Measurements from ENCODE around the gene BGN. TPM values are rescaled to one million over a fixed set of nuclear protein-coding genes. Genes with fewer than 3 reads are reported as not detected.

Gene BGN
- total RNA-seq, 1 donor from 2014 or later, result 1.9 TPM

DNA sequence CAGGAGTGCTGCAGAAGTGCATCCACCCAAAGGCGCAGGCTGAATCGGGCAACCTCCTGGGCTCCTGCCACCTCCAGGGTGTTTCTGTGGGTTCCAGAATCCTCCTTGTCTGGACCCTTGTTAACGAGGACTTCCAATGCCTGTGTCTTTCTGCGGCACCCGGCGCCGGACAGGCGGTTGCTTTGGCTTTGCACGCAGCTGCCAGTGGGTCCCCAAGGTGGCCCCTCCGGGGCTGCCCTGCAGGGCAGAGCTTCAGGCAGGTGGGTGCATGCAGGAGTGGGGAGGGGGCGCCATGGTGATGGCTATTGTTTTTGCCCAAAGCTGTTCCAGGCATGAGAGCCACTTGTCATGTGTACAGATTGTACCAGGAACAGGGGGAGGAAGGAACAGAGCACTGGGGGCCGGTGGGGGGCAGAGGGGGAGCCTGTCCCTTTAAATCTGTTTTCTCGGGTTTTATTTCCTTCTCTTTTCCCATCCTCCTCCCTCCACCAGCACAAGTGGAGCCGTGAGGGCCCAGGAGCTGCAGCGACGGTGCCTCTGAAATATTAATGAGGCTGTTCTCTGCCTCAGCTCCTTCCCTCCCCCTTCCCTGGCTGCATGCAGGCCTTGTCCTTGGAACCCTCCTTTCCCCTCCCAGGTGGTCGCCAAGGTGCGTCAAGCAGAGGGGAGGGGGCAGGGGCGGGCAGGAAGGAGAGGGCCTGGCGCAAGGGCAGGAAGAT lies 35.8 kb downstream of the BGN start:
- no peak for DNase-seq

DNA sequence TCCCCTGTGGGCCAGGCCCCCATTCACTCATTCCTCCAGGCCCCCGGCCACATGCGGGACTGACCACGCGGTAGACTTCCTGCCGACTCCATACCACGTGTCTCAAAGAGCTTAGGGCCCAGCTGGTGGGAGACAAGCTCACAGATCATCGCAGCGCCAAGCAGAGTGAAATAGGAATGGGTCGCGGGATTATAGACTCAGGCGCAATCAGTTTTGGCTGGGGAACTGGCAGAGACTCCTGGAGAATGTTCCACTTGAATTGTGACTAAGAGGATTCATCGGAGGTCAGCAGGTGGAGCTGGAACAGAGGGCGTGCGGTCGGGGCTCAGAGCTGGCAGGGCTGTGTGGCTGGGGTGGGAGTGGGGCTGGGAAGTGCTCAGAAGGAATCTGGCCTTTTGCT lies 38.3 kb downstream of the BGN start:
- DNase-seq, result no peak

DNA sequence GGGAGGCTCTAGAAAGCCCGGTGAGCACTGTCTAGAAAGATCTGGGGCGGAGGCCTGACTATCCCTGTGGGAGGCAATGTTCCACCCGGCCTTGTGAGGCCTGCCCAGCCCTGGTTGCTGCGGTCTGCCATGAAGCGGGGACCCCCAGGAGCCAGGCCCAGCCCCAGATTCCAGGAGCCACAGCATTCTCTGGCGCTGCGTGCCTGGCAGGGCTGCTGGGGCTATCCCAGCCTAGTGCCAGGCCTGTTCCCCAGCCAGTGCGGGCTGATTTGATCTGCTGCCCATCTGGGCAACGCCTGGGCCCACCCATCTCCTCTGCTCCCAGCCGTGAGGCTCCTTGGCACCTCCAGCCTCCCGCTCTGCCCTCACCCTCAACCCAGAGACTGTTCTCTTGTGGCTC lies 42.3 kb downstream of the BGN start:
- no peak for DNase-seq

DNA sequence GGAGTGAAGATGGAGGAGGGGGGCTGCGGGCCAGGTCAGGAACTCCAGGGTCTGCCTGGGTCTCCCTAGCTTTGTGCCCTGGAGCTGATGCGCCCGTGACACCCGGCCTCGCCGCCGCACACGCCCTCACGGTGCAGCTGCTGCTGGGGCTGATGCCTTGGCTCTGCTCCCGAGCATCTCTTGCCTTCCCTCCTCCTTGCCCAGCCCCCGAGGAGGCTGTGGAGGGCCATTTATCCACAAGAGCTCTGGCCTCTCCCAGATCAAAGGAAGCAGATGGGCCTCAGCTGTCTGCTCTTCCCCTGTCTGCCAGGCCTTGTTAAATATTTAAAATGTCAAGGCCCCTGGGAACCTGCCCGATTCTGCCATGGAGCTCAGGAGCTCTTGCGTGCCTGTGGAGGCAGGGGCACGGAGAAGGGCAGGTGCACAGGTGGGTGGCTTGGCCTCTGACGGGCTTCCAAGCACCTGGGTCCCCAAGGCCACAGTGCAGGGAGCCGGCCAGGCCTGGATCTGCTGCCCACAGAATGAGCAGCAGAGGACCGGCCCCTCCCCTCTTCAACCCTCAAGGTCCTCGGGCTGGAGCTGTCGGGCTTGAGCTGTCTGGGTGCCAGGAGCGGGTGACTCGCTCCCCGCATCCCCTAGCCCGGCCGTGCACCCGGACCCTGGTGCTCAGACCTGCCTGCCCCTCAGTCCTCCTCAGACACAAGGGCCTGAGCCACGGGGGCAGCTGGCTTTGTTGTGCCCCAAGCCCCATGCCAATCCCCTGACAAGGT lies 42.9 kb downstream of the BGN start:
- DNase-seq, result no peak

DNA sequence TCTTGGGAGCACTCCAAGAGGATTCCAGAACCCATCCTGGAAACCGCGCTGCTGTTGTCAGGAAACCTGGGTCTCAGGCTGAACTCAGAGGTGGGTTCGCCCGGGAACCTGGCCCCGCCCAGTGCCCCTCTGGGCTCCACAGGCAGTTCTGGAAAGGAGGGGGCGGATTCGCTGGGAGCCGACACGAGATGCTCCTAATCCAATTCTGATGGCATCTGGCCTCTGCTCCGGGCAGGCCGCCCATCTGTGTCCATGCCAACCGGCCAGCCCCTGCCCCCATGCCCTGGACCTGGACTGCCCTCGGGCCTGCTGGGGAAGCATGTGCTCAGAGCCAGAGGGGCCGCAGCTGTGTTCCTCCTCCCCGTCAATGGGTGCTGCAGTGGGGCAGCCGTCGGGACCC lies 43.6 kb downstream of the BGN start:
- no peak for DNase-seq

DNA sequence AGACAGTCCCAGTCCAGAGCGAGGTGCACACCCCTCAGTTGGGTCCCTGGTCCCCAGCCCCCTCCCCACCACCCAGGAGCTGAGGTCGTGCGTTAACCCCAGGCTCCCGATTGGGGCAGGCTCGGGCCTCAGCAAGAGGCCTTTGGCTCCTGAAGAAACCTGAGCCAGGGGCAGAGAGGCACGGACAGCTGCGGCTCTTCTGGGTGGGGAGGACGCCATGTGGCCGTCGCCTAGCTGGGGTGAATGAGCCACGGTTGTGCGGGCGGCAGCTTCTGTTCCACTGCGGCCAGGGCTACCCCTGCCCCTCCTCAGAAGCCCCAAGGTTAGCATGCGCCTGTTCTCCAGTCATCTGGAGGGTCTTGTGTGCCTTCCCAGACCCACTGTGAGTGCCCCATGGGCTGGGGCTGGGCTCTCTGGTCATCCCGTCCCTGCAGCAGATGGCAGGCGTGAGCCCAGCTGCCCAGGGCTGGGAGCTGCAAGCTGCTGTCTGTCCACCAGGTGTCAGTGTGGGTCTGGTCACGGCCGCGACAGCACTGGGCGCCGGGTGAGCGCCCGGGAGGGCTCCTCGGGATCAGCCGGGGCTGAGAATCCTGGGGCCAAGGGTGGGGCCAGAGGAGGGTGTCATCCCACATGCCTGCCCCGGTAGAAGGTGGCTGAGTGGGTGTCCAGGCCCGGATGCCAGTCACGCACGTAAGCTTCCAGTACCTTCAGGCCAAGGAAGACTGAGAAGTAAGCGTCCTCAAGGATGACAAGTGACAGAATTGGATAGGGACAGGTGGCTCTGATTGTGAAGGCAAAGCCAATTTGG lies 44.6 kb downstream of the BGN start:
- DNase-seq, result peak; percentile 44

DNA sequence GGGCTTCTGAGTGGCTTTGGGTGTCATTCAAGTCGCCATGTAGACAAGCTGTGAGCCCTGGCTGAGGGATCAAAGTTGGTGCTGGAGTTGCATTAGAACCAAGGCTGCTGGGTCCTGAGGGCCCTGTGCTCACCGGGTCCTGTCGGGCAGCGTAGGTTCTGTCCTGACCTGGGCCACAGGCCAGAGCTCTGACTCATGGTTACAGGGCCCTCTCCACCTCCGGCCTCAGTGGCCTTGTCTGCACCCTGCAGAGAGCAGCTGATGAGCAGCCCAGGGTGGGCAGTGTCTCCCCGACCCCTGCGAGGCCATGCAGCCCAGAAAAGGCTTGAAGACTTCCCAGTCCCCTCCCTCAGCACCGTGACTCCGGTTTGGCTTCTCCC lies 45.2 kb downstream of the BGN start:
- DNase-seq, result no peak

DNA sequence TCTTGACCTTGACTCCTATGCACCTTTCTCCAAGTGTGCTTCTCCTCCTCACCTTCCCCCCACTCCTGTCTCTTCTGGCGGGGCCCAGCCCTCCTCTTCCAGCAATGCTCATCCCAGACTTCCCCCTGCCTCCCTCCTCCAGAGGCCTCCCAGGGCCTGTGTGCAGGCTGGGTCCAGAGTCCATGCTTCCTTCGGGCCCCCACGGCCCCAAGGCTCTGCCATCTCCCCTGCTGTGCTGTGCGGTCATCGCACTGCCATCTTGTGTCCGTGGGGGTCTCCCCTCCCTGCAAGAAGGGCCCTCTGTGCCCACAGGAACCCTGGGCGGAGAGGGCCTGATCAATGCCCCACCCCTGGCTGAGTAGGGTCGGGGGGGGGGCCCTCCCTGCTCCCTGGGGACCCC lies 49.9 kb downstream of the BGN start:
- DNase-seq, result no peak

DNA sequence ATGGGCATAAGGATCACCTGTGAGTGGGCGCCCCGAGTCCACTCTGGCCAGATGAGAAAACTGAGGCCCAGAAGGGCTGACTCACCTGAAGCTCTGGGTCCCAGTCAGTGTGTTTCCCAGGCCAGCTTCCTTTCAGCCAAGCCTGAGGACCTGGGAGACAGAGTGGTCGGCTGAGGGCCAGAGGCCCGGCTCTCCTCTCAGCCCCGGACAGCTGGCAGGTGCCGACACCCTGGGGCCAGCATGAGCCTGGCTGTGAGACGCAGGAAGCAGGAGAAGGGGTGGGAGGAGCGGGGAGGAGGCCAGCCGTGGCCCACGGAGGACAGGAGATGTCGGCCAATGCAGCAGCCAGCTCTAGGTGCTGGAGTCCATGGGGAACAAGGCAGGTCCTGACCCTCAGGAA lies 51.6 kb downstream of the BGN start:
- DNase-seq, result no peak

DNA sequence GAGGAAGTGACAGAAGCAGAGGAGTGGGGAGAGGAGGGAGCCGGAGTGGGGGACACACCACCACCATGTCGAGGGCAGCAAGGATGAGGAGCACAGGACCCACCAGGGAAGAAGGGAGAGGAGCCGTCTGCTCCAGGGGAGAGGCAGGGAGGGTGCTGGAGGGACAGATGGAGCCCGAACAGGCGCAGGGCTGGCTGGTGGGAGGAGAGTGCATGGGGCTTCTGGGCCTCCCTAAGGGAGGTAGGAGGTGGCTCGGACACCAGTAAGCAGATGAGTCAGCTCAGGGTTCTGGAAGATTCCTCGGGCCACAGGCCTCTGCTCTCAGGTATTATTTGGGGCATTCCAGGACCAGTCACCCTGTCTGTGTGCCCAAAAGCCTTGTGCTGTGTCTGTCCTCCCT lies 52.4 kb downstream of the BGN start:
- DNase-seq, result no peak

DNA sequence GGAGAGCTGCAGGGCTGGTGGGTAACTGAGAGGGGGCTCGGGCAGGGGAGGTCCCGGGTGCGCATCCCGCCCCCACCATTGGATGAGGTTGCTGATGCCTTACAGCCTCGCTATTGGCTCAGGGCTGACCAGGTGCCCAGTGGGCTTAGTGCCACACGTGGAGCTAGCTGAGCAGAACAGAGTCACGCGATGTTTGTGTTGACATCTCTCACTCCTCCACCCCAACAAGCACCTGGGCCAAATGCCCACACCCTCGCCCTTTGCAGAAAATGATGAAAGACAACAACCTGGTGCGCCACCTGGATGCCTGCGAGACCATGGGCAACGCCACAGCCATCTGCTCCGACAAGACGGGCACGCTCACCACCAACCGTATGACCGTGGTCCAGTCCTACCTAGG lies 54.5 kb downstream of the BGN start:
- DNase-seq, result no peak

DNA sequence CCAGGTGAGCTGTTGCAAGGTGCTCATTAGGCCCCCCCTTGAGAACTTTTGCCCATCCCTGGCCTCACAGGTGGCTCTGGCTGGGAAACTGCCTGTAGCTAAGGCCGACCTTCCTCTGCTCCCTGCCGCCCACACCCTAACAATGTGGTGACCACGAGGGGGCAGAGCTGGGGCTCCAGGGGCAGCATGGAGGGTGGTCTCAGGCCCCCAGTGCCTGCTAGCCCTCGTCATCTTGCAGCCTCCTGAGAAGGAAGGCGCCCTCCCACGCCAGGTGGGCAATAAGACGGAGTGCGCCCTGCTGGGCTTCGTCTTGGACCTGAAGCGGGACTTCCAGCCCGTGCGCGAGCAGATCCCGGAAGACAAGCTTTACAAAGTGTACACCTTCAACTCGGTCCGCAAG lies 55.0 kb downstream of the BGN start:
- no peak for DNase-seq

DNA sequence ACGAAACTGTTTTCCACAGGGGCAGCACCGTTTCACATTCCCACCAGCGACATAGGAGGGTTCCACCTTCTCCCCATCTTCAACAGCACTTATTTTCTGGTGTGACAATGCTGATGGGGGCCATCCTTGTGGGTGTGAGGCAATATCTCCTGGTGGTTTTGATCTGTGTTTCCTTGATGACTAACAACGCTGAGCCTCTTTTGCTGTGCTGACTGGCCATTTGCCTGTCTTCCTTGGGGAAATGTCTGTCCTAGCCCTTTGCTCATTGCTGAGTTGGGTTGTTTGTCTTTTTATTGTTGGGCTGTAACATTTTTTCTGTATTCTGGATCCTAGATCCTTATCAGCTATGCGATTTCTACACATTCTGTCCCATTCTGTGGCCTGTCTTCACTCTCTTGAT lies 56.4 kb downstream of the BGN start:
- DNase-seq, result no peak

DNA sequence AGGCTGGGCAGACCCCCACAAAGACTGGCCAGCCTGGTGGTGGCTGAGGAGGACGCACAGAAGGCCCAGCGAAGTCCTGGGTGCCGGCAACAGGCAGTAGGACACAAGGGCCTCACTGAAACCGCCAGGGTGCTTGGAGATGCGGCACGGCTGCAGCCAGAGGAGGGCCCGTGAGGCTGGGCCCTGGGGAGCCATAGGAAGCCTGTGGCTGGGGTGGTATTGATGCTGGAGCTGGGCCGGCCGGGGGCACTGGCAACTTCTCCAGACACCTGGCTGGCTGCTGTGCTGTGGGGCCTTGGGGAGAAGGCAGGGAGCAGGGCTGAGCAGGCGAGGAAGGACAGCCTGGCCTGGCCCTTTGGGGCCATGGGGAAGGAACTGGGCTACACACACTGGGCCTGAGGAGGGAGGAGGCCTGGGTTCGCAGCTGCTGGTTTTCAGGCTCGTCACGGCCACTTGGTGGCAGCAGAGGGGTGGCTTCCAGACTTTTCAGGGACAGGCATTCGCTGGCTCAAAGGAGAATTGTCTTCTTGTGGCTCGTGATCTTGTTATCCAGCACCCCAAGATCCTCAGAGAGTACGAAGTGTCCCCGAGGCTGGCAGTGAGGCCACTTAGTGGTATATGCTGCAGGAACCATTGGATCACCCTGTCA lies 59.9 kb downstream of the BGN start:
- peak; percentile 76 for DNase-seq

DNA sequence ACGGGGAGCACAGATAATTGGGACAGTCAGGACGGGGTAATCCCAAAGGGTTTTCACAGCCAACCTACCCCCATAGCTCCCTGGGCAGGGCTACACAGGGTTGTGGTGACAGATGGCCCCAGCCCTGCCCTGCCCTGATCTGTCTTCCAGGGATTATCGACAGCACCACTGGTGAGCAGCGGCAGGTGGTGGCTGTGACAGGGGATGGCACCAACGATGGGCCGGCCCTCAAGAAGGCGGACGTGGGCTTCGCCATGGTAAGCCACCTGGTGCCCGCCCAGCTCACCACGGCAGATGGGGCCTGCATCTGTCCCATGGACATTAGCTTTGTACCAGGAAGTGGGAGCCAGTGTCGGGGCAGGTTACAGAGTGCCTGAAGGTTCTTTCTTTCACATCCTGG lies 62.0 kb downstream of the BGN start:
- no peak for DNase-seq

DNA sequence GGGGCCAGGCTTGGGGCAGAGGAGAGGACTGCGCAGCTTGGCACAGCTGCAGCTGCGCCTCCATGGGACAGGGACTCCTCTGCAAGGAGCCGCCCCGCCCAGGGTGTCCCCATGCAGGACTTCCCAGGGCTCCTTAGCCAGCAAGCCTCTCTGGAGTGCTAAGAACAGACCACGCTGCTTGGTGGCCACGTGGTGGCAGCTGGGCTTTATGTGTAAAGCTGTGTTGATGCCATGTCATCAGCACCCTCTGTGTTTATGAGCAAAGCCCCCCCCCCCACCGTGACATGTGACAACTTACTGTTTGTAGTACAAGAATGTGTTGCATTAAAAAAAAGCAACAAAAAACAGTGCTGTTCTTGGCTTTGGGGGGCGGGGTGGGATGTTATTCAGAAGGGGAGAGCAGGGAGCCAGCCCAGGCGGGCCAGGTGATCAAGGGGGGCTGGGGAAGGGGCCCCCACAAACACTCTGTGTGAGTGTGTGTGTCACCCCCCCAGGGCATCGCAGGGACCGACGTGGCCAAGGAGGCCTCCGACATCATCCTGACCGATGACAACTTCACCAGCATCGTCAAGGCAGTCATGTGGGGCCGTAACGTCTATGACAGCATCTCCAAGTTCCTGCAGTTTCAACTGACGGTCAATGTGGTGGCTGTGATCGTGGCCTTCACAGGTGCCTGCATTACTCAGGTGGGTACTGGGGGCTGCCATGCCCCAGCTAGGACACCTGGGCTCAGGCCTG lies 63.0 kb downstream of the BGN start:
- no peak for DNase-seq

Other genes with a start within 250 kb of the BGN start
- gene PNMA6F, start 173.2 kb upstream of the BGN start, total RNA-seq, result 0.16 TPM
- 7.8 TPM for gene ZNF275, start 160.8 kb upstream of the BGN start, total RNA-seq
- not detected for gene PNMA6E, start 93.6 kb upstream of the BGN start, total RNA-seq
- 1.9 TPM for gene ZFP92, start 83.5 kb upstream of the BGN start, total RNA-seq
- gene TREX2, start 48.9 kb upstream of the BGN start, total RNA-seq, result not detected
- gene HAUS7, start 24.4 kb upstream of the BGN start, total RNA-seq, result 8.3 TPM
- gene ATP2B3, start 22.7 kb downstream of the BGN start, total RNA-seq, result 7.2 TPM
- gene CCNQ, start 104.2 kb downstream of the BGN start, total RNA-seq, result 17.3 TPM
- 1.7 TPM for gene DUSP9, start 152.2 kb downstream of the BGN start, total RNA-seq
- 27.5 TPM for gene PNCK, start 178.8 kb downstream of the BGN start, total RNA-seq
- gene SLC6A8, start 192.9 kb downstream of the BGN start, total RNA-seq, result 11.4 TPM
- 60.2 TPM for gene BCAP31, start 229.4 kb downstream of the BGN start, total RNA-seq
- gene ABCD1, start 229.9 kb downstream of the BGN start, total RNA-seq, result 5.0 TPM